ENCODE measurements around the gene TYW5.

Gene TYW5

GRCh38 chr2:199975273-199975895, 20.1 kb upstream of the TYW5 start:
- no peak for DNase-seq (ENCODE audit: low read depth, low spot score)

DNA sequence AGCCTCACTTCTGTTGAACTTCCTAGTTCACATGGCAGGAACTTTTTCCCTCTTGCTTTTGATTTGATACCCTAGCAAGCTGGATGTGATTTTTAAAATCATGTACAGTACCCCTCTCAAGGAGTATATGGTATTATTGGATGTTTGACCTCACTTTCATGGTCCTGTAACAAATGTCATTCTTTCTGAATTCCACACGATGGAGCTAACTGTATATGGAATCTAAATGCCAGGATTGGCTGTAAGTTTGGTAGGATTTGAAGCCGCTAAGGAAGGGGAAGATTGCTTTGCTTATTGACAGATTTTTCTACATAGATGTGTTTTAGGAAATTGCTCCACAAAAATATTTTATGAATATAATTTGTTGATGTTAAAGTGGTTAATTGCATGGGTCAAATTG, 18.4 kb upstream of the TYW5 start:
- no peak for DNase-seq (ENCODE audit: low read depth, low spot score)

GRCh38 chr2:199972088-199972626, 16.9 kb upstream of the TYW5 start:
- no peak for DNase-seq (ENCODE audit: low read depth, low spot score)

DNA sequence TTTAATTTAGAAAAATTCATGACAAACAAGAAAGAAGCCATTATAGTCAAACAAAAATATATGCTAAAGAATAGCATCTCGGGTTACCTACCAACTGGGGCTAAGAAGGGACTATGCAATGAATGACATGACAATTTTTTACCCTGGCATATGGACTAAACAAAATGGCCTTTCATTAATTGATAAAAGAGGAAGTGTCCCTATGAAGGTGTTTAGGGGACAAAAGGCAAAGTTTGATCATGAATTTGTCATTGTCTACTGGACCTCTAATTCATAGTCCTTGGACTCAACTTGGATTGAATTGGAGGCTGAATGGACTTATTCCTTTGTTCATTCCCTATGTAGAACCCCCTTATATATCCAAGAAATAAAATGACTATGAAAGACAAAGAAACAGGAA, 12.8 kb upstream of the TYW5 start:
- DNase-seq (ENCODE audit: low read depth, low spot score), result no peak

- no peak for DNase-seq (ENCODE audit: low read depth, low spot score)
These were observed 11.7 kb upstream of the TYW5 start for GRCh38 chr2:199966976-199967375.

GRCh38 chr2:199966405-199966804, 11.1 kb upstream of the TYW5 start:
- no peak for DNase-seq (ENCODE audit: low read depth, low spot score)

DNA sequence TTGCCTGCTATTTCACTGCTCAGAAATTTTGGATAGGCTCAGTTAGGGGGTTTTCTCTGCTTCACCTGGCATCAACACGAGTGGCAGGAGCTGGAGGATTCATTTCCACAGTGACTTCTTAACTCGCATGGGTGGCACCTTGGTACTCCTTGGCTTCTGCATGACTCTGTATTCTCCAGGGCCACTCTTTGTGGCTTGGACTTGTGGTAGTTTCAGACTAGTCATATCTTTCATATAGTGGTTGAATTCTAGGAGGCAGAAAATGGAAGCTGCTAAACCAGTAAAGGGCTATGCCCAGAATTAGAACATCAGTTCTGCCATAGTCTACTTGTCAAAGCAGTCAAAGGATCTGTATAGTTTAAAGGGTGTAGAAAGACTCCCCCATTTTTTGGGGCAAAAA, 6.9 kb upstream of the TYW5 start:
- DNase-seq (ENCODE audit: low read depth, low spot score), result no peak

- DNase-seq (ENCODE audit: low read depth, low spot score), result no peak
These were observed 2.7 kb upstream of the TYW5 start for GRCh38 chr2:199958014-199958413.

DNA sequence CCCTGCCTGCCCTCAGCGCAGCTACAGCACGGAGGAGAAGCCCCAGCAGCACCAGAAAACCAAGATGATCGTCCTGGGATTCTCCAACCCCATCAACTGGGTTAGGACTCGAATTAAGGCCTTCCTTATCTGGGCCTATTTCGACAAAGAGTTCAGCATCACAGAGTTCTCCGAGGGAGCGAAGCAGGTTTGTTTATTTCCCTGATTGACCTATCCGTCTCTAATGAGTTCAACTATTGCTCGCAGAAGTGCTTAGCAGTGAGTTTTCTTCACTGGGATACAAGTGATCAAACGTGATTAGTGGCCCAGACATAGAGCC, 730 bp upstream of the TYW5 start:
- no peak for DNase-seq (ENCODE audit: low read depth, low spot score)

DNA sequence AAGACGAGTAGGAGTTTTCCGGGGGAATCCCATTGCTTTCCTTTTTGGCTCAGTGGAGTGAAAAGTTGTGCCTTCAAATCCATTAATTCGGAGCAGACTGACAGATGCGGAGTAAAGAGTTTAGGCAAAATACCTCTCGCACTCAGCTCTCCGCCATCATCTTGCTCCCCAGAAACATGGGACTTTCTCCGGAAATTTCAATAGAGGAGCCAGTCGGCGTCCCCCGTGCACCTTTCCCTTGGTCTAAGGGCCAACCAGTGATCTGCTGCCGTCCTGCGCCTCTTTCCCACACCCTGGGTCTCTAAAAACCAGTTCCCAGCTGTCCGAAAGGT, 318 bp downstream of the TYW5 start:
- no peak for DNase-seq (ENCODE audit: low read depth, low spot score)

DNA sequence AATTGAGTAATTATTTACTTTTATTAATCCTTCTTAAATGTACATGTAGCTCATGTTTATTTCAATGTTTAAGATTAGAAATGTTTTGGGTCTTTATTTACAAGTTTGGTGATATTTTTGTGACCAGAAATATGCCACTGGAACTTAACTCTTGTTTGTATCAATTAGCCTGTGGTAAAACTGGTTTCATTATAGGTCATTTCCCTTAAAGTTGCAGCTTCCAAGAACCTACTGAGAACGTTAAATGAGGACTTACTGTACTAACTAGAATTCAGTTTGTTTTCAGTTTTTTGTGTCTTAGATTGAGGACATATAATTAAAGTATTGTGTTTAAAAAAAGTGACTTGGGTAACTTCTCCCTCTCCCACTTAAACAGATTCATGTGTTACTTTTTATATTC, 4.3 kb downstream of the TYW5 start:
- DNase-seq (ENCODE audit: low read depth, low spot score), result no peak

GRCh38 chr2:199950396-199950795, 4.9 kb downstream of the TYW5 start:
- DNase-seq (ENCODE audit: low read depth, low spot score), result no peak

DNA sequence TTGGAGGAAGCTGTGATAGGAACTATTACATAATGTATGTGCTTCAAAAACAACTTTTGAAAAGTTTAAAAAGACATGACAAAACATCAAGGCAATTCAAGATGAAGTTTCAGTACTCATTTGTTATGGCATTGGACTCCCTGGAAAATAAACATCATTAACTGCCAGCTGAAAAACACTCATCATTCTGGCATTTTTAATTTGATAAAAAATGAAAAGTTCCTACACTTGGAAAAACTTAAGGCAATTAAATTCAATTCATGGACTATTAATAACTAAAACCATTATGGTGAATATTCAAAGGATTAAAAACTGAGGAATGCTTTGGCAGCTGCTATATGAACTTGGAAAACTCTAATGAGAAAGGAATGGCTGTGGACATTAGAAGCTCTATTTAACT, 8.5 kb downstream of the TYW5 start:
- no peak for DNase-seq (ENCODE audit: low read depth, low spot score)

- no peak for DNase-seq (ENCODE audit: low read depth, low spot score)
These were observed 9.1 kb downstream of the TYW5 start for GRCh38 chr2:199946196-199946595.

DNA sequence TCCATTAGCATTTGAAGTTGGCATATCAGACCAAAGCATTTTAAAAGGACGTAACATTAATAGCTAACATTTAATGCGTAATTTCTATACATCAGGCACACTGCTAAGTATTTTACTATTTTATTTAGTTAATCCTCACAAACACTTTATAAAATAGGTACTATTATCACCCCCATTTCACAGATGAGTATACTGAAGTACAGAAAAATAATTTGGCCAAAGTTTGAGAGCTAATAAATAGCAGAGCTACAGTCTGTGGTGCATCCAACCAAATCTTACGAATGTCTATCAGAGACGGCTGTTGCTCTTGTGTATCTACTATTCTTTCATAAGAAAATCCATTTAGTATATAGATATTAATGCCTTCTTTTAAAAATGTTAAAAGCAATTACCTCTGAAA, 11.9 kb downstream of the TYW5 start:
- DNase-seq (ENCODE audit: low read depth, low spot score), result no peak

- no peak for DNase-seq (ENCODE audit: low read depth, low spot score)
These were observed 14.9 kb downstream of the TYW5 start for GRCh38 chr2:199940373-199940772.

DNA sequence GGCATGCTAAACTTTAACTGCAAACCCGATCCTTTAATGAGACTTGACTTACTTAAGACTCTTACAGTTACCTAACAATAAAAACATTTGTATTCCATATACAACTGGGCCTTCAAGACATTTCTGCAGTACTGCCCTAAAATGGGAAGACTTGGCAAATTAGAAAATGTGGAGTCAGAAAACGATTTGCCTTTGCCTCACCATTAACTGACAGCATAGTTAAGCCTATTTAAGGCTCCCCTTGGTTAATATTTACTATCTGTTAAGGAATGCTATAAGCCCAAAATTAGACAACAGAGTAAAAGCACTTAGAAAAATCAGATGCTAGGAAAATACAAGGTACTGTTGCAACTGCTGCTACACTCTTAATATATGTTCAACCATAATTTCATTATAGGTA, 18.7 kb downstream of the TYW5 start:
- DNase-seq (ENCODE audit: low read depth, low spot score), result no peak

DNA sequence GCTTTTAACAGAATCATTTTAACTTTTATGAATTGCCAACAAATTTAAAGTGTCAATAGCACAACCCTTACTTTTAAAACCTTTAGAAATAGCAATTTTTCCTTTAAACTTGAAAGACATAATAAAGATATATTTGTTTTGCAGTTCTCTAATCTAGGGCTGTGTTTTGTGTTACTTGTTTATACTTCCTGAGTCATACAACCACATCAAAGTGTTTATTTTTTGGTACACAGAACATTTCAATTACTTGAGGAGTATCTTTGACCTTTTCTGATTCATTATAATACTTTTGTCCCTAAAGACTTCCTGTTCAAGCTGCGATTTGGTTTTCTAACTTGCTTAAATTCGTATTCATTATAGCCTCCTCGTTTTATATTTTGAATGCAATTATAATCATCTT, 21.8 kb downstream of the TYW5 start:
- no peak for DNase-seq (ENCODE audit: low read depth, low spot score)

GRCh38 chr2:199932312-199932855, 22.9 kb downstream of the TYW5 start:
- DNase-seq (ENCODE audit: low read depth, low spot score), result no peak

DNA sequence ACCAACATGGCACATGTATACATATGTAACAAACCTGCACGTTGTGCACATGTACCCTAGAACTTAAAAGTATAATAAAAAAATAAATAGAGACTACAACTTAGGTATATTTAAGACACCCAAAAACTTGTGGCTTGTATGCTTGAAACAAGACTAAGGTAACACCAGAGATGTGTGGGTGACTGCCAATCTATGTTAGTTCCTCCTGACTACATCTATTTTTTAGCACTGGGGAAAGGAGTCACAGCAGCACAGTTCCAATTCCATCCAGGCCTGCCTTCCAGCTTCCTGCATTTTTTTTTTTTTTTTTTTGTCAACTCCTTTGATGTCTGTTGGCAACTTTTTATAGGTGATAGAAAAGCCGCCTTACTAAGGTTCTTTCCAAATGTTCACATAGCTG, 26.0 kb downstream of the TYW5 start:
- no peak for DNase-seq (ENCODE audit: low read depth, low spot score)

DNA sequence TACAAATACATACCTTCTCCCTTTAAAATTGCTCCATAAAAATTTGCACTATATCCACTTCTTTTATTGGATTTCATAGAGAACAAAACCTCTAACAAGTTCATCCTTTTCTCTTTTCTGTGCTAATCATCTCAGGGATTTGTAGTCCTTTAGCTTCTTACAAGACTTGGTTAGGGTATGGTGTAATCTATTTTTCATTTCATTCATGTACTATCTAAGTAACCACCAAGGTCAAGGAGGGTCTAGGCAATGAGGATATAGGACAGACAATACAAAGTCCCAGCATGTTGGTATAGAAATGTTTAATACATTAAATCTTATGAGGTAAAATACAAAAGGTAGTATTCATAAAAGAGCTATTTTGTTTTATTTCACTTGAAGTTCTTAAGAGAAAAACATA, 26.7 kb downstream of the TYW5 start:
- DNase-seq (ENCODE audit: low read depth, low spot score), result no peak

- no peak for DNase-seq (ENCODE audit: low read depth, low spot score)
These were observed 27.1 kb downstream of the TYW5 start for GRCh38 chr2:199928226-199928625.

- no peak for DNase-seq (ENCODE audit: low read depth, low spot score)
These were observed 28.5 kb downstream of the TYW5 start for GRCh38 chr2:199926806-199927205.

- DNase-seq (ENCODE audit: low read depth, low spot score), result no peak
These were observed 31.4 kb downstream of the TYW5 start for GRCh38 chr2:199923924-199924323.

Measured in activated naive CD8-positive, alpha-beta T cell treated with anti-CD3 and anti-CD28 coated beads, Interleukin-2, amount 50 U/mL, for 16 hours (primary cell).